GM12873 (cell line): ENCODE results near the gene TK2.

Experiments
- CTCF ChIP-seq: IDR thresholded peaks from 2 replicates; pipeline ENCODE4 v1.5.1; 2012; ENCODE audit warnings: low read depth, mild to moderate bottlenecking, moderate library complexity, low read length, control low read depth; ENCODE audit not compliant: insufficient read depth; ENCODE audit errors: missing control alignments

TK2 gene

GRCh38 chr16:66481081-66481942 is 68.6 kb downstream of the TK2 start:
- no peak for TF ChIP-seq CTCF

- TF ChIP-seq CTCF: no peak
Observed at GRCh38 chr16:66480265-66481080, 69.4 kb downstream of the TK2 start.

GRCh38 chr16:66479661-66480264 is 70.2 kb downstream of the TK2 start:
- no peak for TF ChIP-seq CTCF

DNA sequence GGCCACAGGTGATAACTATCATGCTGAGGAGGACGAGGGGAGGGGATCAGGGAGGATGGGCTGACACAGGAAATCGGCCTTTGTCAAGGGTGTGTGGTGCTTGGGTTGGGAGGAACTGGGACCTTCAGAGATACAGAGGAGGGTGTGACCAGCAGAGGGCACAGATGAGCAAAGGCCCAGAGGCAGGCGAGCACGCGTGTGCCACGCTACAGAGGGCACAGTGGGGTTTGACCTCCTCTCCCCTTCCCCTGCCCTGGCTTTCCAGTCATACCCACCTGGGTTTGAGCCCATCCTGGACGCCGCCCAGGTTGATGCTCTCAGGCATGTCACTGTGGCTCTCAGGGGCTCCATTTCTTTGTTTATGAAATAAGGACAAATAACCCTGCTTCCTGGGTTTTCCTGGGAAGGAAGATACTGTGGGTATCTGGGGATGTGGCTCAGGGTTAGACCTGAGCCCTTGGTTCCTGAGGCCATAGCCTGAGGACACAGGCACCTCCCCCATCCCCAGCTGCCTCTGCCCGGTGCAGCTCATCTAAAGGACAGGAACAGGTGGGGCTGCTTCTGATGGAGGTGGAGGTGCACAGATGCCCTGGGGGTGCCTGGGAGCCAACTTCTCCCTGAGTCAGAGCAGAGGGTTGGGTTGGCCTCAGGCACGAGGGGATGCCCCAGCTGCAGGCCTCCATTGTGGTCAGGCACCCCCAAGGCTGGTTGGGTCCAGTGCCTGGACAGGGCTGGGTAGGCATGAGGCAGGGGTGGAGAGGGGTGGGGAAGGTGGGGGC is 71.0 kb downstream of the TK2 start:
- peak; percentile 98 for TF ChIP-seq CTCF

DNA sequence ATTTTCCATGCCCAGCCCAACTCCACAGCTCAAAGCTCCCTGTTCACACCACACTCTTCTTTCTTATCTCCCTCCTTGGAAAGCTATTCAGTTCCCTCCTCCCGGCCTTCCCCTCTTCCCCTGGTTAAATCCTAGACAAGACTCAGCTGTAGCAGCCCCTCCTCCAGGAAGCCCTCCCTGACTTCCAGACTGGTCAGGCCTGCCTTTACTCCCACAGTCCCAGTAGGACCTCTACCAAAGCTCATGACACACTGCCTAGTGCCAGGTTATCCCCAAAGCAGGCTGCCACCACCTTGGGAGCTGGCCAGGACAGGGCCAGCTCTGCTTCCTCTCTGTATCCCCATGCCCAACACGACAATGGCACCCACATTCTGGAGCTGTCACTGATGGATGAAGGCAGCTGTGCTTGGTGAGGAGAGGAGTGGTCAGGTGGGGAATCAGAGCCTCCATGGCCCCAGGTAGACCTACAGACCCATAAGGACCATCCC is 72.8 kb downstream of the TK2 start:
- TF ChIP-seq CTCF: no peak

- no peak for TF ChIP-seq CTCF
Observed at GRCh38 chr16:66476328-66477027, 73.4 kb downstream of the TK2 start.
